ENCODE data around the gene RIOK1. TPM values are rescaled to one million over a fixed set of nuclear protein-coding genes. Genes with fewer than 3 reads are reported as not detected.

RIOK1 gene
- total and polyA plus RNA-seq, 9 of the 15 experiments (the other 6 are each of a cell fraction or from before 2014, with no cell fraction given), result 24.9 to 101 (median 52.2) TPM

- TF ChIP-seq ZNF277 (CRISPR knock-in tag; IDR thresholded peaks at IDR 0.05; ENCODE audit: borderline replicate concordance) (no peak), MAFF (IDR thresholded peaks at IDR 0.05; ENCODE audit: low read length) (no peak), NELFE (IDR thresholded peaks at IDR 0.05; ENCODE audit: insufficient read depth, insufficient read length) (no peak), PYGO2 (tag; IDR thresholded peaks at IDR 0.05) (no peak), TAL1 (IDR thresholded peaks at IDR 0.05) (no peak), ZNF584 (CRISPR knock-in tag; IDR thresholded peaks at IDR 0.05; ENCODE audit: low read depth) (0 out of 2 replicates have a peak, but pooled peaks have one; percentile 26), CUX1 (CRISPR knock-in tag; IDR thresholded peaks at IDR 0.05) (no peak), USF2 (CRISPR knock-in tag; IDR thresholded peaks at IDR 0.05) (peak; percentile 17; the same call in 1 of the 2 replicates), ZNF165 (CRISPR knock-in tag; IDR thresholded peaks at IDR 0.05; ENCODE audit: borderline replicate concordance) (no peak; the same call in 1 of the 2 replicates), CSDE1 (IDR thresholded peaks at IDR 0.05) (0 out of 4 replicates have a peak, but pooled peaks of 1 of the 2 experiments have one; percentile 58), U2AF1 (optimal IDR thresholded peaks at IDR 0.05; ENCODE audit: low read depth, low read length) (no peak), NR2C2 (CRISPR knock-in tag; IDR thresholded peaks at IDR 0.05) (peak; percentile 21; the same call in 1 of the 2 replicates), NR2C2 (tag; IDR thresholded peaks at IDR 0.05) (peak; percentile 43; the same call in 1 of the 2 replicates), ZNF668 (CRISPR knock-in tag; IDR thresholded peaks at IDR 0.05) (no peak), ZNF431 (CRISPR knock-in tag; IDR thresholded peaks at IDR 0.05) (0 out of 2 replicates have a peak, but pooled peaks have one; percentile 20), CXXC5 (CRISPR knock-in tag; IDR thresholded peaks at IDR 0.05) (peak; percentile 75), ZFPM2 (CRISPR knock-in tag; IDR thresholded peaks at IDR 0.05) (no peak), RBBP5 (IDR thresholded peaks at IDR 0.05; ENCODE audit: borderline replicate concordance, insufficient read depth, low read length, poor library complexity, severe bottlenecking) (peak; percentile 93), ZNF717 (CRISPR knock-in tag; IDR thresholded peaks at IDR 0.05) (no peak)
Measured at GRCh38 chr6:7389451-7390225, at the start of gene RIOK1, which contains the start of gene CAGE1 (continued).

All from K562 (cell line).